Large intestine (tissue), 3 donors: ENCODE measurements around the gene RGS1. TPM values are rescaled to one million over a fixed set of nuclear protein-coding genes. Genes with fewer than 3 reads are reported as not detected.

Experiments used
- DNase-seq, 2 donors: peaks; one replicate each; pipeline versions ENCODE4 v3.0.0 to v3.0.0-alpha.2; 2013
- H3K27ac ChIP-seq: one replicate; pipeline ENCODE4 v1.5.1; 2013; ENCODE audit warnings: low read length
- H3K27me3 ChIP-seq: 2 replicates; pipeline ENCODE4 v1.6.1; 2013; ENCODE audit warnings: low read length; ENCODE audit not compliant: control insufficient read depth, insufficient read depth
- H3K36me3 ChIP-seq: 2 replicates; pipeline ENCODE4 v1.6.1; 2013; ENCODE audit warnings: low read length; ENCODE audit not compliant: control insufficient read depth, insufficient read depth
- H3K4me1 ChIP-seq: one replicate; pipeline ENCODE4 v1.6.1; 2013; ENCODE audit warnings: low read length; ENCODE audit not compliant: control insufficient read depth, insufficient read depth
- H3K4me3 ChIP-seq: one replicate; pipeline ENCODE4 v1.5.1; 2013; ENCODE audit warnings: low read length
- H3K9me3 ChIP-seq: one replicate; pipeline ENCODE4 v1.6.1; 2013; ENCODE audit warnings: mild to moderate bottlenecking, low read depth, low read length, moderate library complexity; ENCODE audit not compliant: control insufficient read depth
- WGBS: methylation state at CpG from one replicate; pipeline ENCODE4 v1.1.5; 2013; ENCODE audit warnings: low lambda C conversion rate; ENCODE audit not compliant: insufficient coverage; 5-methylcytosine and 5-hydroxymethylcytosine counted together
- polyA plus RNA-seq: library from polyadenylated mRNA; unstranded; fragments of 120-200 nt; gene quantifications from one replicate; pipeline ENCODE4 v1.2.1, GENCODE V29; 2013

RGS1 gene
- polyA plus RNA-seq, 1 donor, result 75.0 TPM

DNA sequence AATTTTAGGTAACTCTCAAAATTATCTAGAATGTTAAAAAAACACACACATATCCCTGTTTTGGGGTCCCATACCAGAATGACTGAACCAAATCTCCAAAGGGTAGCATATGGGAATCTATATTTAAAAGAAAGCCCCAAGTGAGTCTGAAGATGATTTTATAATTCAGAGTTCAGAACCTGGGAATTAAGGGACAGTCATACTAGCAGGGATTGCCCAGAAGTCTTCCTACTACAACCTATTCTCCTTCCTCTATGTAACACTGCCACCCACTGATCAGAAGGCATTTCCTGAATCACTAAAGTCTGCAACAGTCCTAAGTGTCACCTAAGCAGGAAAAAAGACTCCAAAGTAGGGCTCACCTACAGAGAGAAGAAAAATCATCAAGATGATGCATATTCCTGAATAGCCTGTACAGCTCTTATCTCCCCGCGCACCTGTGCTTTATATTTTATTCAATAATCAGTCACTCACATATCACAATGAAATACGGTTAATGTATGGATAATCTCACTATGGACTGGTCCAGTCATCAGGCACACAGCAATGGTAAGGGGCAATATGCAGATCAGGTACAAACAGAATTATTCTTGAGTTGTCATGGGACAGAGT is 4.9 kb downstream of the RGS1 start:
- no peaks in the 10 kb centered on the region for H3K4me1 ChIP-seq
- H3K27ac ChIP-seq, result no peak overlapping the region
- no peaks in the 10 kb centered on the region for H3K9me3 ChIP-seq
- WGBS, result no CpG with 5 or more reads among the region's 3 CpGs
- DNase-seq, result peak; percentile 42 to 51
- H3K27me3 ChIP-seq, result no peaks in the 10 kb centered on the region
- no peaks in the 10 kb centered on the region for H3K36me3 ChIP-seq
- H3K4me3 ChIP-seq, result no peak overlapping the region

DNA sequence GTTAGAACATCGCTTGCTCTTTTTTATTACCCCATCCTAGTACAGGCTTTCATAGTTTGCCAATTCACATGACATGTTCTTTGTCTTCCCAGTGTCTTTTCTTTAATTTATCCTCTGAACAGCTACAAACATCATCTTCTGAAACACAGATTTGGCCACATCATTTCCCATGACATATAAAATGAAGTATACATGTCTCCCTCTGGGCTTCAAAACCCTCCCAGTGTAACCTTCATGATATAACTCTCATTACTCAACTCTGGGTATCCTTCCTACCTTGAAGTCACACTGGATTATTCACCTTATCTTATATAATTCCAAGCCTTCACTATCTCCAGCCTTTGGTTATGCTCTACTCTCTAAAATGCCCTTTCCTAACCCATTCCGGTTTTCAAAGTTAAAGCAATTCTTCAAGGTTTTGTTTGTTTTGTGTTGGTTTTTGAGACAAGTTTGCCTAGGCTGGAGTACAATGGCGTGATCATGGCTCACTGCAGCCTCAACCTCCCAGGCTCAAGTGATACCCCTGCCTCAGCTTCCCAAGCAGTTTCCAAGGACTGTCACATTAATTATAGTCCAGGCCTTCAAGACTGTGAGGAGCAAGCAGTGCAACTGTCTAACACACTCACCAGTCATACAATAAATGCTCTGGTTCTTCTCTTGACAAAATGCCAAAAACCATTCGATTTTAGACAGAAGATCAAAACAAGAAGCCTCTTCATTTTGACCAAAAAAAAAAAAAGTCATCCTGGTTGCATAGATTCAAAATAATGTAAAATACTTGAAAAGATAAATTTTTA is 5.8 kb downstream of the RGS1 start:
- DNase-seq, result no peak
- 86% methylated on average over 2 of the region's 4 CpGs for WGBS
- Histone ChIP-seq H3K9me3 (no peaks in the 10 kb centered on the region), H3K36me3 (no peaks in the 10 kb centered on the region), H3K27me3 (no peaks in the 10 kb centered on the region), H3K4me3 (no peak overlapping the region), H3K27ac (no peak overlapping the region), H3K4me1 (peaks cover under 1% of the 10 kb centered on the region)

- no CpG with 5 or more reads among the region's 1 CpG for WGBS
- Histone ChIP-seq H3K4me1 (peaks cover 21% of the 10 kb centered on the region), H3K36me3 (no peaks in the 10 kb centered on the region), H3K4me3 (no peak overlapping the region), H3K27me3 (no peaks in the 10 kb centered on the region), H3K9me3 (no peaks in the 10 kb centered on the region), H3K27ac (no peak overlapping the region)
- DNase-seq, result no peak
Measured at GRCh38 chr1:192584866-192585265, 9.3 kb downstream of the RGS1 start.

- H3K4me1 ChIP-seq, result peaks cover 21% of the 10 kb centered on the region
- H3K36me3 ChIP-seq, result no peaks in the 10 kb centered on the region
- peak; percentile 68 to 87 for DNase-seq
- H3K4me3 ChIP-seq, result no peak overlapping the region
- peak overlapping the region; percentile 61 for H3K27ac ChIP-seq
- 93% methylated on average over 3 of the region's 5 CpGs for WGBS
- H3K27me3 ChIP-seq, result no peaks in the 10 kb centered on the region
- H3K9me3 ChIP-seq, result no peaks in the 10 kb centered on the region
Measured at GRCh38 chr1:192587386-192588266, 12.1 kb downstream of the RGS1 start.

DNA sequence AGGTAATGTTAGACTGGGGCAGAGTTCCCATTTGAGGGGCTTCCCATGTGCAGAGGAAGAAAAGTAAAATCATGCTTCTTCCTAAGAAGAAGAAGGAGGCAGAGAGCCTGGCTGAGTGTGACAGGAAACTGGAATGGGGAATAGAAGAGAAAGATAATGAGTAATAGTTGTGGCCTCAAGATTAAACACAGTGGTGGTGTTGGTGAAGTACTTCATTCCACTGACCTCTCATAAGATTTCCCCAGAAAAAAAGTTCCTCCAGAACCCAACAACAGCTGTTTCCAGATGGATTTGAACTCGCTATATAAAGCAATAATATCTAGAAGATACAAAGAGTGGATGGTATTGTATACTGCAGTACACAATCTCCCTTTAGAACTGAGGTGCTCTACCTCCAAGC is 13.0 kb downstream of the RGS1 start:
- Histone ChIP-seq H3K36me3 (no peaks in the 10 kb centered on the region), H3K9me3 (no peaks in the 10 kb centered on the region), H3K27me3 (no peaks in the 10 kb centered on the region), H3K27ac (peak overlapping the region; percentile 61), H3K4me1 (peaks cover 21% of the 10 kb centered on the region), H3K4me3 (no peak overlapping the region)
- DNase-seq, result no peak
- no CpG with 5 or more reads among the region's 1 CpG for WGBS

DNA sequence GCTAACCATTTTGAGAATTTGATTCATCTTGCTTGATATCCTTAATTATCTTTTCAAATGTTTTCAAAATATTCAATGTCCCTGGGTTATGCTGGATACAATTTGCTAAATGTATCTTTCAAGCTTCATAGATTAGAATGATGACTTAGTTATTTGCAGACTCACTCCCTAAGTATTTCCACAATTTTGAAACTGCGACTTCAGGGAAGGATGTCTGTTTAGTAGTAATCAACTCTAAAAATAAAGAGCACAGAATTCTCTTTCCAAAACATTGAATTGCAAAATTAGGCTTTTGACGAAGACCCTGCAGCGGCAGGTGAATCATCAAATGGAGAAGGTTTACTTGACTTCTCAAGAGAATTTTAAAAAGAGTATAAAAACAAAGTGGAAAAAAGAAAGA is 14.2 kb downstream of the RGS1 start:
- Histone ChIP-seq H3K9me3 (no peaks in the 10 kb centered on the region), H3K27me3 (no peaks in the 10 kb centered on the region), H3K36me3 (no peaks in the 10 kb centered on the region), H3K4me3 (no peak overlapping the region), H3K27ac (no peak overlapping the region), H3K4me1 (peaks cover 21% of the 10 kb centered on the region)
- no peak for DNase-seq
- 93% methylated on average over 3 of the region's 3 CpGs for WGBS

- H3K27me3 ChIP-seq, result no peaks in the 10 kb centered on the region
- no peaks in the 10 kb centered on the region for H3K36me3 ChIP-seq
- no peaks in the 10 kb centered on the region for H3K9me3 ChIP-seq
- H3K27ac ChIP-seq, result no peak overlapping the region
- no peak for DNase-seq
- peaks cover 10% of the 10 kb centered on the region for H3K4me1 ChIP-seq
- H3K4me3 ChIP-seq, result no peak overlapping the region
- 67% methylated on average over 3 of the region's 4 CpGs for WGBS
Measured at GRCh38 chr1:192592517-192592916, 16.9 kb downstream of the RGS1 start.

- H3K27me3 ChIP-seq, result no peaks in the 10 kb centered on the region
- no peak for DNase-seq
- H3K36me3 ChIP-seq, result no peaks in the 10 kb centered on the region
- no peak overlapping the region for H3K4me3 ChIP-seq
- peaks cover 8% of the 10 kb centered on the region for H3K4me1 ChIP-seq
- no peak overlapping the region for H3K27ac ChIP-seq
- WGBS, result no CpG with 5 or more reads among the region's 2 CpGs
- H3K9me3 ChIP-seq, result no peaks in the 10 kb centered on the region
Measured at GRCh38 chr1:192592981-192593708, 17.6 kb downstream of the RGS1 start.

DNA sequence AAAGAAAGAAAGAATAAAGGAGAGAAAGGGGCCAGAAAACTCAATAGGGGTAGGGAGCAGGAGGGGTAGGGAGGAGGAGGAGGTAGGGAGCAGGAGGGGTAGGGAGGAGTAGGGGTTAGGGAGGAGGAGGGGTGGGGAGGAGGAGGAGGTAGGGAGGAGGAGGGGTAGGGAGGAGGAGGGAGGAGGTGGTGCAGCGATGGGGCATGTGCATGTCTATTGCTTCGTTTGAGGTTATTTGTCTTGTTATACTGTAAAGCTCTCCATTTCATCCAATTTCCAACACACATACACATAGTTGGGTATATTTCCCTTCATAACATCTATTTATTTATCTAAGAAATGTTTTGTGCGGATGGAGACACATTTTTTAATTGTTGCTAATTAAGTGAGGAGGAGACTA is 19.7 kb downstream of the RGS1 start:
- no CpG with 5 or more reads among the region's 3 CpGs for WGBS
- no peaks in the 10 kb centered on the region for H3K27me3 ChIP-seq

DNA sequence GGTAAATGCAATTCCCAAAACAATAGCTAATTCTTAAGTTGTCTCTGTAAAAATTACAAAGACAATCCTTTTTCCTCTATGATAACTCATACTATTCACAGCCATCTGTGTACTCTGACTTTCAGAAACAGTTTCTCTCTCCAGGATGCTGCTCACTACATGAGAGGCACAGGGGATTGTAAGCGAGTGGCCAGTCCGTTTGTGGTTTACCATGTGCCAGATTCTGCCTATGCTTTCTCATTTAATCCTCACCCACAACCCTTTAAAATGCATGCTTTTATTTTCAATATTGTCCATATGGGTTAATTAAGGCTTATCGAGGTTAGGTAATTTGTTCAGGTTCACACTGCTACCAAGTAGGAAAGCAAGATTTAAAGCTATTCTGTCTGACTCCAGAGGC is 23.0 kb downstream of the RGS1 start:
- no peak for DNase-seq
- no CpG with 5 or more reads among the region's 3 CpGs for WGBS
- no peak overlapping the region for H3K4me3 ChIP-seq

More for the DNA sequence above, 19.7 kb downstream of the RGS1 start:
- Histone ChIP-seq H3K36me3 (no peaks in the 10 kb centered on the region), H3K4me1 (no peaks in the 10 kb centered on the region), H3K9me3 (no peaks in the 10 kb centered on the region), H3K4me3 (no peak overlapping the region), H3K27ac (no peak overlapping the region)
- no peak for DNase-seq

More for the DNA sequence above, 23.0 kb downstream of the RGS1 start:
- Histone ChIP-seq H3K36me3 (no peaks in the 10 kb centered on the region), H3K9me3 (no peaks in the 10 kb centered on the region), H3K27ac (no peak overlapping the region), H3K4me1 (no peaks in the 10 kb centered on the region), H3K27me3 (no peaks in the 10 kb centered on the region)
